Measurements from ENCODE around the gene SDF4. TPM values are rescaled to one million over a fixed set of nuclear protein-coding genes. Genes with fewer than 3 reads are reported as not detected.

The SDF4 gene
- total RNA-seq, 4 donors from 2014 or later = 109 to 144 (median 138) TPM

DNA sequence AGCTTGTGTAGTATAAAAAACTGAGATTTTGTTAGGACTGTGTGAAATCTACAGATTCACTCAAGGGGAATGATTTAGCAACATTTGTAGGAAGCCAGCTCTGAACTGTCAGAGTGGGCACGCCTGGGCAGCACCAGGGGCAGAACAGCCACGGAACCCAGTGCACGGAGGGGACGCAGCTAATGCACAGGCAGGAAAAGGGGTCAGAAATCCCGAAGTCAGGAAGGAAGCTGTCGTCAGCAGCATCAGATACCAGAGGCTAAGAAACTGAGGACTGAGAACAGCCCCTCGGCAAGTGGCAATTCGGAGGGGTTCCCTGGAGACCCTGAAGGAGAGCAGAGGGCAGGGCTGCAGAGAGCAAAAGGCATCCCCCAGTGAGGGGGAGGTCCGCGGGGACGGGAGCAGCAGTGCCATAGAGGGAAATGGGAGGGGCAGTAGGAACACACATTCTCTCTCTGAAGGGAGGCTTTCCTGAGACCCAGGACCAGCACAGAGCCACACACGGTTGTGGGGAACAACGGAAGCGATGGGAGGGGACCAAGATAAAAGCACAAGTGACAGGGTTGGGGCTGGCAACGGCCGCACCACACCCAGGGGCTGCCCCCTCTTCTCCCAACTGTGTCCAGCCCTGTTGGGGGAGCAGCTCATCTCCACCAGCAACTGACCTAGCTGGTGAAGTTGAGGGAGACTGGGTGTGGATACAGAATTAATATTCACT lies 29.2 kb upstream of the SDF4 start:
- TF ChIP-seq, protein P1, sequence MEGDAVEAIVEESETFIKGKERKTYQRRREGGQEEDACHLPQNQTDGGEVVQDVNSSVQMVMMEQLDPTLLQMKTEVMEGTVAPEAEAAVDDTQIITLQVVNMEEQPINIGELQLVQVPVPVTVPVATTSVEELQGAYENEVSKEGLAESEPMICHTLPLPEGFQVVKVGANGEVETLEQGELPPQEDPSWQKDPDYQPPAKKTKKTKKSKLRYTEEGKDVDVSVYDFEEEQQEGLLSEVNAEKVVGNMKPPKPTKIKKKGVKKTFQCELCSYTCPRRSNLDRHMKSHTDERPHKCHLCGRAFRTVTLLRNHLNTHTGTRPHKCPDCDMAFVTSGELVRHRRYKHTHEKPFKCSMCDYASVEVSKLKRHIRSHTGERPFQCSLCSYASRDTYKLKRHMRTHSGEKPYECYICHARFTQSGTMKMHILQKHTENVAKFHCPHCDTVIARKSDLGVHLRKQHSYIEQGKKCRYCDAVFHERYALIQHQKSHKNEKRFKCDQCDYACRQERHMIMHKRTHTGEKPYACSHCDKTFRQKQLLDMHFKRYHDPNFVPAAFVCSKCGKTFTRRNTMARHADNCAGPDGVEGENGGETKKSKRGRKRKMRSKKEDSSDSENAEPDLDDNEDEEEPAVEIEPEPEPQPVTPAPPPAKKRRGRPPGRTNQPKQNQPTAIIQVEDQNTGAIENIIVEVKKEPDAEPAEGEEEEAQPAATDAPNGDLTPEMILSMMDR (IDR thresholded peaks at IDR 0.05) = no peak
- TF ChIP-seq POLR2A (IDR thresholded peaks at IDR 0.05) = no peak
- no peak for DNase-seq
- Histone ChIP-seq H3K27me3 (no peaks in the 10 kb centered on the region), H3K9me3 (no peaks in the 10 kb centered on the region), H3K27ac (no peak overlapping the region), H3K4me3 (replicated peaks in 1 of 3) (no peak overlapping the region), H3K4me1 (no peaks in the 10 kb centered on the region), H3K36me3 (peaks cover 25 to 41% of the 10 kb centered on the region in 2 donors)
- 74 to 81% methylated on average over 16 of the region's 16 CpGs for WGBS, 2 donors
- intact Hi-C loops (cut with DNase I) = no loop called here

DNA sequence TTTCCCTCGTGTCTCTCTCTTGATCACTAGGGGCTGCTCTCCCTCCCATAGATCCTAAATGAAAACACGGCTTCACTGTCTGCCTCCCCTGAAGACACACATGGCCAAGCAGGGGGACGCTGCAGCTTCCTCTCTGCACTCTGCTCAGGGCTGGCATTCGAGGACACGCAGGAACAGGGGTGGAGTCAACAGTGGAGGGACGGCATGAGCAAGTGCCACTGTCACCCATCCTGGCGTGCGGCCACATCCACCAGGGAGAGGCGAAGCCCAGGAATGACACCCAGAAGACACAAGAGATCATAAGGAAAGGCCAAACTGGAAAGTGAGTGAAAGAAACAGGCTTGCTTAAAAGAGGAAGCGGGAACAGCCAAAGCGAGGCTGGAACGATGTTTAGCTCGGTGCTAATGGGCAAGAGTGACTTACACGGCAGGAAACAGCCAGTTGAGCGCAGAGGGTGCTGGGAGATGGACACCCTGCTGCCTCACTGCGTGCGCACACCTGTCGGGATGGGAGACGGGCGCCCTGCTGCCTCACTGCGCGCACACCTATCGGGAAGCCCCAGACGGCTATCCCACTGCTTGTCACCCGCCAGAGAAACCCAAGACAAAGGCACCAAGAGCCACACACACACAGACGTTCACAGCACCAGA lies 28.3 kb upstream of the SDF4 start:
- no peak for DNase-seq
- TF ChIP-seq POLR2A (IDR thresholded peaks at IDR 0.05) = no peak
- TF ChIP-seq, protein P1 (IDR thresholded peaks at IDR 0.05) = no peak
- Histone ChIP-seq H3K36me3 (peaks cover 34 to 44% of the 10 kb centered on the region in 2 donors), H3K27ac (no peak overlapping the region), H3K4me1 (no peaks in the 10 kb centered on the region), H3K9me3 (no peaks in the 10 kb centered on the region), H3K4me3 (replicated peaks in 1 of 3) (no peak overlapping the region), H3K27me3 (no peaks in the 10 kb centered on the region)
- intact Hi-C loops (cut with DNase I) = no loop called here
- WGBS, 2 donors = 80 to 86% methylated on average over 26 of the region's 26 CpGs

DNA sequence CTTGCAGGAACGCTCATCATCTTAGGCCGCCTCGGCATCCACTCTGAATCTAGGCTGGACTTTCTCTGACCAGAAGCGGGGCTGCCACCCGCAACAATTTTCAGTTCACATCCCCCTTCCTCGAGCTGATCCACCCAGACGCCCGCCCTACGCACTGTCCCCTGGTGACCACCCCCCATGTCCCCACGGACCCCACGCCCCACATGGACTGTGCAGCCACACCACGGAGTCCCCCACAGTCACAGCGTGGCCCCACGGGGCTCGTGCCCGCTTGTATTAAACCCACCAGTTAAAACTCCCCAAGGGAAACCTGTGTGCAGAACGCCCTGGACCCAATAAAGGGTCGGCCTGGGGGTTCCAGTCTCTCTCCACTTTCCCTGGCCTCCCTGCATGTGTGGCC lies 27.7 kb upstream of the SDF4 start:
- TF ChIP-seq, protein P1 (IDR thresholded peaks at IDR 0.05) = no peak
- TF ChIP-seq POLR2A (IDR thresholded peaks at IDR 0.05) = no peak
- DNase-seq = no peak
- Histone ChIP-seq H3K9me3 (no peaks in the 10 kb centered on the region), H3K27me3 (no peaks in the 10 kb centered on the region), H3K4me1 (no peaks in the 10 kb centered on the region), H3K27ac (no peak overlapping the region), H3K36me3 (peaks cover 38 to 44% of the 10 kb centered on the region in 2 donors), H3K4me3 (replicated peaks in 1 of 3) (no peak overlapping the region)
- intact Hi-C loops (cut with DNase I) = no loop called here
- 97 to 99% methylated on average over 18 of the region's 18 CpGs for whole genome bisulfite sequencing, 2 donors

DNA sequence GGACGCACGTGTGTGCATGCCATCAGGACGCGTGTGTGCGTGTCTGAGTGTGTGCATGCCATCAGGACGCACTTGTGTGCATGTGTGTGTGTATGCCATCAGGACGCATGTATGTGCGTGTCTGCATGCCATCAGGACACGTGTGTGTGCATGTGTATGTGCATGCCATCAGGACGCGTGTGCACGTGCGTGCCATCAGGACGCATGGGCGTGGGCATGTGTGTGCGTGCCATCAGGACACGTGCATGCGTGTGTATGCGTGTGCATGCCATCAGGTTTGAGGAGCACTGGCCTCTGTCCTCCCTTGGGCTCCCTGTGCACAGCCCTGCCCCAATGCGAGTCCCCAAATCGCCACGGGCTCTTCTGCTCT lies 27.3 kb upstream of the SDF4 start:
- 90 to 95% methylated on average over 22 of the region's 22 CpGs for WGBS, 2 donors
- no peak for DNase-seq
- TF ChIP-seq, protein P1 (IDR thresholded peaks at IDR 0.05) = no peak
- TF ChIP-seq POLR2A (IDR thresholded peaks at IDR 0.05) = no peak
- no peak overlapping the region for H3K4me3 ChIP-seq (replicated peaks in 1 of 3)
- H3K4me1 ChIP-seq = no peaks in the 10 kb centered on the region
- intact Hi-C loops (cut with DNase I) = no loop called here
- no peak overlapping the region for H3K27ac ChIP-seq
- no peaks in the 10 kb centered on the region for H3K9me3 ChIP-seq
- H3K36me3 ChIP-seq = peaks cover 42 to 48% of the 10 kb centered on the region in 2 donors
- no peaks in the 10 kb centered on the region for H3K27me3 ChIP-seq
